GM18505 (cell line): ENCODE measurements around the gene ZGLP1.

Experiments
- ATAC-seq: cut with Tn5 transposase; IDR thresholded peaks from one replicate; pipeline ENCODE4 v1.9.1; 2021; ENCODE audit not compliant: unreplicated experiment
- POLR2A ChIP-seq: IDR thresholded peaks from 4 replicates; pipeline ENCODE4 v1.6.1; 2011; ENCODE audit warnings: borderline replicate concordance; ENCODE audit not compliant: insufficient read depth, insufficient read length; ENCODE audit errors: extremely low read depth

ZGLP1 gene

DNA sequence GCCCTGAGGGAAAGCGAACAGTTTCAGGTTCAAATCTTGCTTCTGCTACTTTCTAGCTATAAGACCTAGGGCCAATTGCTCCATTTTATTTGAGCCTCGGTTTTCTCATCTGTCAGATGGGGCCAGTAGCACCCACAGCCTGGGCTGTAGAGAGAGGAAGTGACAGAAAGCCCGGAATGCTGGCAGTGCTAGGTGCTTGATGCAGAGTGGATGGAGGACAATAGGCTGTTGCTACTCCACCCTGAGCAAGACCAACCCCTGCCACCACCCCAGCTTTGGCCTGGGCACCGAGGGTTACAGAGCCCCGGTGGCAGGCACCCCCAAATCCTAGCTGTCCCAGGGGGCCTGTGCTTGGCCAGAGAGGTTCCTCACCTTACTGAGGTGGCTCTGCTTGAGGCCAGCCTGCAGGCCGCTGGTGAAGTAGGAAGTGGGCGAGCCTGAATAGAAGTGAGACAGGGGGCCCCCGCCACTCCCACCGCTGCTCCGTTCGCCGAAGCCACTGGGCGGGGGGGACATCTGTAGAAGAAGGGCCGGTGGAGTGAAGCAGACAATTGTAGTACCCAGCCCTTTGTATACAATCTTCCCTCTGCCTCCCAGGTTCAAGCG, 8.3 kb upstream of the ZGLP1 start:
- no peak for TF ChIP-seq POLR2A
- ATAC-seq, result no peak

DNA sequence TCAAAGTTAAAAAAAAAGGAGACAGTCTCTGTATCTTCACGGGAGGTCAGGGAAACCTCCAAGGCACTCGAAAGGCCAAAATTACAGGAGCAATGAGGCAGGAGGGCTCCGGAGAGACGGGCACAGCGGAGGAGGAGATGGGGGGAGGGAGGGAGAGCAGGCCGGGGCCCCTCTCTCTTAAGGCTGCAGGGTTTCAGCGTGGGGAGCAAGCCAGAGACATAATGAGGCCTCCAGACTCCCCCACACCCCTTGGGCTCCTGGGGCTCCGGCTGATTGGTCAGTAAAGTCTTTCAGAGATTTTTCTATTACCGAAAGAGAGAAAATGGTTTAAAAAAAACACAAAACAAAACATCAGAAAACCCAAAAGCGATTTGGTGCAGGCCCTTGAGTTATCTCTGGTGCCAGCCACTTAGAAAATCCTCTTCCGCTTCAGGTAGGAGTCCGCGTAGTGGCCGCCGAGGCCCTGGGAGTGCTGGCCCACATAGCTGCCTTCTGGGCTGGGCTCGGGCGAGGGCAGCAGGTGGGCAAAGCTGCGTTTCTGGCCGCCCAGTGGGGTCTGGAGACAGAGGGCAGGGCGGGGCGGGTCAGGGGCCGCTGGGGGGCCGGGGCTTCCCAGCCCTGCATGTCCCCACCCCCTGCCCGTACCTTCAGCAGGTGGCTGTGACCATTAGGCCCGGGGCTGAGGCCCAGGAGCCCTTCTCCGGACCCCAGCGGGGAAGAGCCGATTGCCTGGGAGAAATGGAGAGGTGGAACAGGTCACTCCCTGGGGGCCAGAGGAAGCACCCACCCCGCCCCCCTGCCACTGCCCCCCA, 7.6 kb upstream of the ZGLP1 start:
- TF ChIP-seq POLR2A, result no peak
- ATAC-seq, result no peak

DNA sequence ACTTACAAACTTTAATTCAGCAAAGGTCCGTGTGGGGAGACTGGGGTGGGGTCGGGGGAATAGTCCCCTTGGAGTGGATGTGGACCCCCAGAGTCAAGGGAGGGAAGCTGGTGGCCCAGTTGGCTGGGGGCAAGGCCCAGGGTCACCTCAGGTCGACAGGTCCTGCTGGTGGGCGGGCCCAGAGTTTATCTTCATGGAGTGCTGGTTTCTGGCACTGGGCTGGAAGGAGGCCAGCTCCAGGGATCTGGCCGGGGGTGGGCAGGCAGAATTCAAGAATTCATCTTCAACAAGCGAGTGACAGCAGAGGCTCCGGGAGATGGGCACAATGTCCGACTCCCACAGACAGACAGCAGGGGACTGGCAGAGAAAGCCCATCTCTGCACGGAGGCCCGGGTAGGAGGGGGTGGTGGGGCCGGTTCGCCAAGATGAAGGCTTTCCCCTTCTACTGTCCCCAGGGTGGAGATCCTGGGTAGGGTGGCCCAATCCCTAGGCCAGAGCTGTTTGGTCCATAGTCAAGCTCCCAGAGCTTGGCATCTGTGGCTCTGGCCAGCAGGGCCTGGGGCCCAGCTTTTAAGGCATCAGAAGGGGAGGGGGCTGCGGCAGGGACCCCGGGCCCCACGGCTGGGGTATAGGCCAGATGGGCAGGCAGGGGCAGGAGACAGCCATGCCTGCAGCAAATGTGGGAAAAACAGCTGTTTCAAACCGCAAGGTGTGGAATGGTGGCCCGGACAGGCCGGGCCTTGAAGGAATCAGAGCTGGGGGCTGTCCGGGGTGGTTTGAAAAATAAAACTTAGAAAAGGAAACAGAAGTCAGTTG, 6.8 kb upstream of the ZGLP1 start:
- TF ChIP-seq POLR2A, result no peak
- ATAC-seq, result no peak

DNA sequence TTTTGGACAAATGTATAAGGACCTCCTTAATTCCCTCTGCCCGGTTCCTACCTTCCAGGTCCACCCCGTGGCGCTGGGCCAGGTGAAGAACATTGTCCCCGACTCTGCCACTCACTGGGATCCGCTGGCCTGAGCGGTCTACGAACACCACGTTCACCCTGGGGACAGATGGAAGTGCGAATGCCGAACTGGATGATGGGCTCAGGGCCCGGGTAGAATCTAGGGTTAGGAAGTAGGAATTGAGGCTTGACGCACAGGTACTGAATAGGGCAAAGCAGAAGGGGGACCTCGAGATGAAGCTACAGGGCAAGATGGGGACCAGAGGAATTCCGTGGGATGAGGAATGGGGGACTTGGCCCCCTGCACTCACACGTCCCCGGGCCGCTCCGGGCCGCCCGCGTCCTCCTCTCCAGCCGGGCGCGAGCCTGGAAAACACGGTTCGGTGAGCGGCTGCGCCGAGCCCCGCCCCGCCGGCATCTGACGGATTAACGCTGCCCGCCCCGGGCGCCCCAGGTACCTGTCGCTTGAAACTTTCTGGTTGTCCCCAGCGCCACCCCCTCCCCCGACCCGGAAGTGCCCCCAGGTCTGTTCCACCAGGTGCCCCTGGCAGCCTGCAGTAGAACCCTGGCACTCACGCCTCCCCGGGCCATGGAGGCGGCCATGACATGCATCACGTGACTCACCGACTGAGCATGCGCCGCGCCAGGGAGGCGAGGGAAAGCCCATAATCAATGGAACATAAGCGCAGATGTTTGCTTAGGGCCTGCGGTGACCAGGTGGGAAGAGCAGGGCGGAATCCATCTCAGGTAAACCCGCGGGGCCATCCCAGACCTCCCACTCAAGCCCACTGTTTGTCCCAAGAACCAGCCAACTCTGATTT, 6.0 kb upstream of the ZGLP1 start, which contains the start of gene FDX2:
FDX2 (minus strand) TSS at position 681 of the 880 bp plus-strand sequence; CDS start at position 662, 19 bp downstream.
- peak; percentile 82 for TF ChIP-seq POLR2A
- no peak for ATAC-seq

DNA sequence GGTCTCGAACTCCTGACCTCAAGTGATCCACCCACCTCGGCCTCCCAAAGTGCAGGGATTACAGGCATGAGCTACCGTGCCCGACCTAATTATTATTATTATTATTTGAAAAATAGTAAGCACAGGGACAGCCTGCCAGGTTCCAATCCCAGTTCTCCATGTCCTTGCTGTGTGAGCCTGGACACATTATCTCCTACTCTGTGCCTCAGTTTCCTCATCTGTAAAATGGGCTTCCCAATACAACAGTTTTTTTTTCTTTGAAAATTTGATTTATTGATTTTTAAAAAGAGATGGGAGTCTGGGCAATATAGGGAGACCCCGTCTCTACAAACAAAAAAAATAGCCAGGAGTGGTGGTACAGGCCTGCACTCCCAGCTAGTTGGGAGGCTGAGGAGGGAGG, 3.3 kb downstream of the ZGLP1 start:
- TF ChIP-seq POLR2A, result no peak
- ATAC-seq, result no peak

DNA sequence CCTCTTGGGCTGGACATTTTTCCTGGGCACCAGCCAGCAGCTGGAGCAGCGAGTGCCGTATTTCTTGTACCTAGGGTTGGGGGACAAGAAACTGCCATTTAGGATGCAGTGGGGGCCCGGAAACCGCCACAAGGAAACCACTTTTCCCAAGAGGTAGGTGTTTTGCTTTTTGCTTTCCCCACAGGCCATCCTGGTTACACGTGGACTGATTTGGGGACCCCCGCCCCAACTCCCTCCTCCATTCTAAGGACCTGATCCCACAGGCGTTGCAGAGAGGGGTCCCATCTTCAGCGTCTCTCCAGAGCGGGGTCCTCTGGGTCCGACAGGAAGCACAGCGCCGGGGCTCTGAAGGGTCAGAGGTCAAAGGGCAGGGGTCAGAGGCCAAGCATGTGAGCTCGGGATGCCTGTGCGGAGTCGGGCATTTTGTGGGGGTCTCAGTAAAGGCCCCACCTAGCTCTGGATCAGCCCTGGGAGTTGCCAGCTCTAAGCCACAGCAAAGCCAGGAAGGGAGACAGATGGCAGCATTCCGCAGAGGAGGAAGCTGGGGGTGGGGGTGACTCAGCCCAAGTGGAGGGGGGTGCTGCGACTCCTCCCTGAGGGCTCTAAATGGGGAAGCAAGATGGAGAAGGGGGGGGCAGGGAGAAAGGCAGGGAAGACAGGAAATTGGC, 4.3 kb downstream of the ZGLP1 start:
- ATAC-seq, result no peak
- TF ChIP-seq POLR2A, result no peak

DNA sequence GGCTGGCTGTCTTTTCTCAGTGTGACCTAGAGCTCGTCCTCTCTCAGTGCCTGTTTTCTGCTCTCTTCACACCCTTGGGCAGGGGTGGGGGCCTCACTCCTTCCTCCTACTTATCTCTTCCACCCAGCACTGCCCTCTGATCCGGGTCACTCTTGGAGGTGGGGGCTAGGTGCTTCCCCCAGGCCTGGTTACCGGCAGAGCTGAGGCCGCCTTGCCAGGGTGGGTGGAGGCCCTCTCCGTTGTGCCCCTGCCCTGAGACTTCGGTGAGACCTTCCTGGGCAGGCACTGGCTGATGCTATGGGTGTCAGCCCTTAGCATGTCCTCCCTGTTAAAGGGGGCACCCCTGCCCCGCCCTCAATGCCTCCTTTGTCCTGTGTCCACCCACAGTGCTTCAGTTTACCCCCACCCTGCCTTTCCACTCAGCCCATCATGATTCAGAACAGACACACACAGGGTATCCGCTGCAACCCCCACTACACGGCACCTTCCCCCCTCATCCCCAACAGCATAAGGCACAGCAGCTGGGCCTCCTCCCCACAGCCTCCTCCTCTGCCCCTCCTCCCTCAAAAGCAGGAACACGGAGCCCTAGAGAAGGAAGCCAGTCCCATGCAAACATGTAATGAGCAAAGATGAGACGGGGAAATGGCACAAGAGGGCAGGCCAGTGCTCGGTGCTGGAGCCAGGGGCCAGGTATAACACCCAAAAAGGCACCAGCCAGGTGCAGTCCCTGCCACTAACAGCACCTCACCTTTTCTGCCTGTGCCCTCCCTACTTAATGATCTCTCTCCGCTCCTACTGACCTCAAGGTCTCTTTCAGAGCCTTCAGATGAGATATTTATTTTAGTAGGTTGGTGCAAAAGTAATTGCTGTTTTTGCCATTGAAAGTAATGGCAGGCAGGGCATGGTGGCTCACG, 9.8 kb downstream of the ZGLP1 start:
- TF ChIP-seq POLR2A, result no peak
- no peak for ATAC-seq

DNA sequence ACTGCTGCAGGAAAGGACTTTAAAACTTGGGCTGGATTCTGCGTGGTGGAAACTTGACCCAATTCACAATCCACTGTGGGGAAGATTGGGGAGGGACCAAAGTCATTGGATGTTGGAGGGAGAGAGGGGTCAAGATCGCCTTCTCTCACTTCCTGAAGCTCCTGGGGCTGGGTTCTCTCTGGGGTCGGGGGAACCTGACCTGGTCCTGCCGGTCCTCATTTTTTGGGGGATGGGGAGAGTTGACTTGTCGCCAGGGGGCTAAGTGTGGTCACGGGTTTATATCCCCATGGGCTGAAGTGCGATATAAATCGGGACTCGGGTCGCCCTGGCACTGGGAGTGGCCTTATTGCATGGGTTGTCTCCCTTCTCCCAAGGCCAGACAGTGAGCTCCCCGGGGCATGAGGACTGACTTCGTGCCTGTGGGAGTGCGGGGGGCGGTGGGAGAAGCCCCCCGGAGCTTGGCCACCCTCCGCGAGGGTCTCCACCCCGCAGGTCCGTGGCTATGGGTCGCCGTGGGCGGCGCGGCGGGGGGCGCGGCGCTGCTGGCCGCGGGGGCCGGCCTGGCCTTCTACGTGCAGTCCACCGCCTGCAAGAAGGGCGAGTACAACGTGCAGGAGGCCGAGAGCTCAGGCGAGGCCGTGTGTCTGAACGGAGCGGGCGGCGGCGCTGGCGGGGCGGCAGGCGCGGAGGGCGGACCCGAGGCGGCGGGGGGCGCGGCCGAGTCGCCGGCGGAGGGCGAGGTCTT, 13.6 kb downstream of the ZGLP1 start:
- ATAC-seq, result no peak
- TF ChIP-seq POLR2A, result no peak

DNA sequence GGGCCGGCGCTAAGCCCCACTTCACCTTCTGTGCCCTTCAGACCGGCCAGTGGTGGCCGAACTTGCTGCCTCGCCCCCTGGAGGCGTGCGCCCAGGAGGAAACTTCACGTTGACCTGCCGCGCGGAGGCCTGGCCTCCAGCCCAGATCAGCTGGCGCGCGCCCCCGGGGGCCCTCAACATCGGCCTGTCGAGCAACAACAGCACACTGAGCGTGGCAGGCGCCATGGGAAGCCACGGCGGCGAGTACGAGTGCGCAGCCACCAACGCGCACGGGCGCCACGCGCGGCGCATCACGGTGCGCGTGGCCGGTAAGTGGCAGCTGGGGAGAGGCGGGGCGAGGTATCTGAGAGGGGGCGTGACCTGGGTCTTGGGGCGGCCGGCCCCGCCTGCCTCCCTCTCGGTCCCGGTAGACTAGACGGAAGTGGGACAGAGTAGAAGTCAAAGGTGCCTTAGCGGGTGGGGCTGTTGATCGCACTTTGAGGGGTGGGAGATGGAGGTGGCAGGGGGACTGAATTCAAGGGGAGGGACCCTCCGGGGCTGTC, 14.2 kb downstream of the ZGLP1 start:
- no peak for ATAC-seq
- TF ChIP-seq POLR2A, result peak; percentile 53

DNA sequence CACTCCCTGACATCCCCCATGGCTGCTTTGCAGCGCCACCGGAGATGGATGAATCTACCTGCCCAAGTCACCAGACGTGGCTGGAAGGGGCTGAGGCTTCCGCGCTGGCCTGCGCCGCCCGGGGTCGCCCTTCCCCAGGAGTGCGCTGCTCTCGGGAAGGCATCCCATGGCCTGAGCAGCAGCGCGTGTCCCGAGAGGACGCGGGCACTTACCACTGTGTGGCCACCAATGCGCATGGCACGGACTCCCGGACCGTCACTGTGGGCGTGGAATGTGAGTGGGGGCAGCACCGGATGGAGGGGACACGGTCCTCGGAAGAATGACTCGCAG, 15.3 kb downstream of the ZGLP1 start:
- no peak for ATAC-seq

DNA sequence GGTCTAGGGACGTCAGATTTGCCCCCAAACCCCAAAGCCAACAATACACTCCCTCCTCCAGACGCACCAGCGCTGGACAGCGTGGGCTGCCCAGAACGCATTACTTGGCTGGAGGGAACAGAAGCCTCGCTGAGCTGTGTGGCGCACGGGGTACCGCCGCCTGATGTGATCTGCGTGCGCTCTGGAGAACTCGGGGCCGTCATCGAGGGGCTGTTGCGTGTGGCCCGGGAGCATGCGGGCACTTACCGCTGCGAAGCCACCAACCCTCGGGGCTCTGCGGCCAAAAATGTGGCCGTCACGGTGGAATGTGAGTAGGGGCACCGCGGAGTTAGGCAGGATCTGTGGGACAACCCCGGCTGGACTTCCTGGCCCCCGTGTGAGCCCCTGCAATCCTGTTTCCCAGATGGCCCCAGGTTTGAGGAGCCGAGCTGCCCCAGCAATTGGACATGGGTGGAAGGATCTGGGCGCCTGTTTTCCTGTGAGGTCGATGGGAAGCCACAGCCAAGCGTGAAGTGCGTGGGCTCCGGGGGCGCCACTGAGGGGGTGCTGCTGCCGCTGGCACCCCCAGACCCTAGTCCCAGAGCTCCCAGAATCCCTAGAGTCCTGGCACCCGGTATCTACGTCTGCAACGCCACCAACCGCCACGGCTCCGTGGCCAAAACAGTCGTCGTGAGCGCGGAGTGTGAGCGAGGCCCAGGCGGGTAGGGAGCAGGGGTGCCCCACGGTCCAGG, 15.8 kb downstream of the ZGLP1 start:
- no peak for TF ChIP-seq POLR2A
- ATAC-seq, result no peak

More for the DNA sequence above, 15.3 kb downstream of the ZGLP1 start:
- no peak for TF ChIP-seq POLR2A
